GM18511 (cell line): Measurements from ENCODE around the gene OSBPL2.
A peak's percentile ranks its signal among the peaks of the same experiment; 100 is the strongest.

Source experiments
- ATAC-seq: cut with Tn5 transposase; IDR thresholded peaks from one replicate; pipeline ENCODE4 v1.9.1; 2021; ENCODE audit warnings: mild to moderate bottlenecking, moderate library complexity; ENCODE audit not compliant: unreplicated experiment

The OSBPL2 gene

GRCh38 chr20:62296724-62297448 is 58.6 kb downstream of the OSBPL2 start:
- ATAC-seq, result no peak

- ATAC-seq, result no peak
Observed at GRCh38 chr20:62297449-62298227, 59.3 kb downstream of the OSBPL2 start.

GRCh38 chr20:62298577-62299249 is 60.4 kb downstream of the OSBPL2 start:
- no peak for ATAC-seq

- ATAC-seq, result no peak
Observed at GRCh38 chr20:62299666-62300236, 61.4 kb downstream of the OSBPL2 start.

GRCh38 chr20:62300319-62300718 is 62.0 kb downstream of the OSBPL2 start:
- no peak for ATAC-seq

- ATAC-seq, result no peak
Observed at GRCh38 chr20:62301111-62301668, 62.9 kb downstream of the OSBPL2 start.

GRCh38 chr20:62301773-62302340 is 63.5 kb downstream of the OSBPL2 start:
- peak; percentile 52 for ATAC-seq

GRCh38 chr20:62302341-62303061 is 64.2 kb downstream of the OSBPL2 start, which contains the start of gene ADRM1:
ADRM1 (plus strand) TSS chr20:62302997; CDS start chr20:62303569, 572 bp downstream.
- ATAC-seq, result peak; percentile 86

GRCh38 chr20:62303062-62303339 is 64.7 kb downstream of the OSBPL2 start:
- no peak for ATAC-seq

- ATAC-seq, result no peak
Observed at GRCh38 chr20:62303340-62304226, 65.3 kb downstream of the OSBPL2 start.

- ATAC-seq, result no peak
Observed at GRCh38 chr20:62304331-62305148, 66.2 kb downstream of the OSBPL2 start.

GRCh38 chr20:62305149-62305764 is 66.9 kb downstream of the OSBPL2 start:
- ATAC-seq, result no peak

GRCh38 chr20:62305765-62306413 is 67.6 kb downstream of the OSBPL2 start:
- no peak for ATAC-seq

- ATAC-seq, result no peak
Observed at GRCh38 chr20:62306414-62307187, 68.3 kb downstream of the OSBPL2 start.

GRCh38 chr20:62307226-62308101 is 69.1 kb downstream of the OSBPL2 start:
- no peak for ATAC-seq
